ENCODE measurements around the gene PTGES.
"Not testable (repeated sequence)": the region's sequence is repeated elsewhere in the genome, so short reads cannot be mapped to it uniquely, and the experiment has no call there.

The PTGES gene

GRCh38 chr9:129750013-129750638, 2.7 kb downstream of the PTGES start:
- no peak for TF ChIP-seq CTCF (IDR thresholded peaks at IDR 0.05; ENCODE audit: low read length, missing control alignments)
- H3K4me3 ChIP-seq (replicated peaks; ENCODE audit: low read depth, low read length), result no peak overlapping the region
- DNase-seq (ENCODE audit: low read depth), result no peak

GRCh38 chr9:129749575-129749974, 3.3 kb downstream of the PTGES start:
- DNase-seq (ENCODE audit: low read depth), result no peak
- no peak for TF ChIP-seq CTCF (IDR thresholded peaks at IDR 0.05; ENCODE audit: low read length, missing control alignments)

GRCh38 chr9:129749052-129749451, 3.8 kb downstream of the PTGES start:
- H3K4me3 ChIP-seq (replicated peaks; ENCODE audit: low read depth, low read length); DNase-seq (ENCODE audit: low read depth): not testable (repeated sequence)

More at GRCh38 chr9:129749575-129749974, 3.3 kb downstream of the PTGES start:
- H3K4me3 ChIP-seq (replicated peaks; ENCODE audit: low read depth, low read length), result no peak overlapping the region

GRCh38 chr9:129748249-129748648, 4.6 kb downstream of the PTGES start:
- DNase-seq (ENCODE audit: low read depth), result no peak
- TF ChIP-seq CTCF (IDR thresholded peaks at IDR 0.05; ENCODE audit: low read length, missing control alignments), result no peak
- no peak overlapping the region for H3K4me3 ChIP-seq (replicated peaks; ENCODE audit: low read depth, low read length)

GRCh38 chr9:129746092-129746777, 6.6 kb downstream of the PTGES start:
- DNase-seq (ENCODE audit: low read depth), result no peak
- H3K4me3 ChIP-seq (replicated peaks; ENCODE audit: low read depth, low read length), result no peak overlapping the region
- no peak for TF ChIP-seq CTCF (IDR thresholded peaks at IDR 0.05; ENCODE audit: low read length, missing control alignments)

GRCh38 chr9:129745200-129745599, 7.6 kb downstream of the PTGES start:
- H3K4me3 ChIP-seq (replicated peaks; ENCODE audit: low read depth, low read length), result no peak overlapping the region
- TF ChIP-seq CTCF (IDR thresholded peaks at IDR 0.05; ENCODE audit: low read length, missing control alignments), result no peak
- no peak for DNase-seq (ENCODE audit: low read depth)

- no peak for TF ChIP-seq CTCF (IDR thresholded peaks at IDR 0.05; ENCODE audit: low read length, missing control alignments)
- no peak for DNase-seq (ENCODE audit: low read depth)
- H3K4me3 ChIP-seq (replicated peaks; ENCODE audit: low read depth, low read length), result no peak overlapping the region
These were observed 12.0 kb downstream of the PTGES start for GRCh38 chr9:129740666-129741464.
